ENCODE data around the gene TAS2R16. TPM values are rescaled to one million over a fixed set of nuclear protein-coding genes. Genes with fewer than 3 reads are reported as not detected.

The TAS2R16 gene
- total RNA-seq, 1 experiment from 2014 or later: not detected

GRCh38 chr7:123003539-123004126 is 8.1 kb upstream of the TAS2R16 start:
- ATAC-seq: no peak
- intact Hi-C loops (cut with micrococcal nuclease): no loop called here
- ChIA-PET POLR2A (ENCODE audit: unreplicated experiment) (no interaction called here), CTCF (no interaction called here)
- Histone ChIP-seq H3K27me3 (ENCODE audit: low read length) (no peaks in the 10 kb centered on the region), H3K36me3 (ENCODE audit: low read depth, low read length) (no peaks in the 10 kb centered on the region), H4K20me1 (ENCODE audit: low read length) (no peaks in the 10 kb centered on the region), H3K79me2 (ENCODE audit: low read length) (no peaks in the 10 kb centered on the region), H3K4me1 (ENCODE audit: insufficient read depth, low read length) (no peaks in the 10 kb centered on the region), H3K9ac (ENCODE audit: low read length) (no peak overlapping the region), H3K4me2 (ENCODE audit: low read length) (no peak overlapping the region), H3K27ac (ENCODE audit: low read length) (no peak overlapping the region), H3K9me2 (replicated peaks; ENCODE audit: low read length) (no peaks in the 10 kb centered on the region), H2AFZ (ENCODE audit: low read length) (no peak overlapping the region), H3K4me3 (ENCODE audit: low read length) (no peak overlapping the region), H3F3A (ENCODE audit: low read length, unreplicated experiment) (no peaks in the 10 kb centered on the region), H3K9me3 (ENCODE audit: low read length) (no peaks in the 10 kb centered on the region)
- BruUV-seq (replicated peaks): no TSS peak
- TF ChIP-seq EZH2phosphoT487 (IDR thresholded peaks at IDR 0.05; ENCODE audit: borderline replicate concordance, low read length) (no peak), CTCF (conservative IDR thresholded peaks at IDR 0.05; ENCODE audit: low read depth, low read length) (no peak), EZH2 (IDR thresholded peaks at IDR 0.05; ENCODE audit: low read length, unreplicated experiment) (no peak)
- no peak for DNase-seq

- H3K9me2 ChIP-seq (replicated peaks; ENCODE audit: low read length): no peaks in the 10 kb centered on the region
- ChIA-PET CTCF (no interaction called here), POLR2A (ENCODE audit: unreplicated experiment) (no interaction called here)
- H3F3A ChIP-seq (ENCODE audit: low read length, unreplicated experiment): no peaks in the 10 kb centered on the region
- H3K9me3 ChIP-seq (ENCODE audit: low read length): no peaks in the 10 kb centered on the region
- H3K79me2 ChIP-seq (ENCODE audit: low read length): no peaks in the 10 kb centered on the region
- no peaks in the 10 kb centered on the region for H4K20me1 ChIP-seq (ENCODE audit: low read length)
- no peaks in the 10 kb centered on the region for H3K27me3 ChIP-seq (ENCODE audit: low read length)
- no peak for ATAC-seq
- H3K27ac ChIP-seq (ENCODE audit: low read length): no peak overlapping the region
- no peaks in the 10 kb centered on the region for H3K36me3 ChIP-seq (ENCODE audit: low read depth, low read length)
- intact Hi-C loops (cut with micrococcal nuclease): no loop called here
- no peak for TF ChIP-seq EZH2 (IDR thresholded peaks at IDR 0.05; ENCODE audit: low read length, unreplicated experiment)
- TF ChIP-seq CTCF (conservative IDR thresholded peaks at IDR 0.05; ENCODE audit: low read depth, low read length): no peak
- no peak for TF ChIP-seq EZH2phosphoT487 (IDR thresholded peaks at IDR 0.05; ENCODE audit: borderline replicate concordance, low read length)
- no peak overlapping the region for H2AFZ ChIP-seq (ENCODE audit: low read length)
- no peak overlapping the region for H3K4me3 ChIP-seq (ENCODE audit: low read length)
- no peaks in the 10 kb centered on the region for H3K4me1 ChIP-seq (ENCODE audit: insufficient read depth, low read length)
- no peak overlapping the region for H3K9ac ChIP-seq (ENCODE audit: low read length)
- no peak overlapping the region for H3K4me2 ChIP-seq (ENCODE audit: low read length)
- DNase-seq: no peak
- no TSS peak for BruUV-seq (replicated peaks)
These were observed 5.9 kb downstream of the TAS2R16 start for GRCh38 chr7:122989577-122989976.

GRCh38 chr7:122989041-122989440 is 6.5 kb downstream of the TAS2R16 start:
- H3K27ac ChIP-seq (ENCODE audit: low read length): no peak overlapping the region
- no peak for ATAC-seq

More at GRCh38 chr7:122989041-122989440, 6.5 kb downstream of the TAS2R16 start:
- no peak overlapping the region for H3K4me3 ChIP-seq (ENCODE audit: low read length)
- H3K9ac ChIP-seq (ENCODE audit: low read length): no peak overlapping the region
- no peaks in the 10 kb centered on the region for H3K36me3 ChIP-seq (ENCODE audit: low read depth, low read length)
- no peaks in the 10 kb centered on the region for H3F3A ChIP-seq (ENCODE audit: low read length, unreplicated experiment)
- H3K27me3 ChIP-seq (ENCODE audit: low read length): no peaks in the 10 kb centered on the region
- ChIA-PET POLR2A (ENCODE audit: unreplicated experiment) (no interaction called here), CTCF (no interaction called here)
- H3K9me3 ChIP-seq (ENCODE audit: low read length): no peaks in the 10 kb centered on the region
- TF ChIP-seq EZH2 (IDR thresholded peaks at IDR 0.05; ENCODE audit: low read length, unreplicated experiment) (no peak), CTCF (conservative IDR thresholded peaks at IDR 0.05; ENCODE audit: low read depth, low read length) (no peak), EZH2phosphoT487 (IDR thresholded peaks at IDR 0.05; ENCODE audit: borderline replicate concordance, low read length) (no peak)
- no peak overlapping the region for H2AFZ ChIP-seq (ENCODE audit: low read length)
- no TSS peak for BruUV-seq (replicated peaks)
- no peaks in the 10 kb centered on the region for H3K4me1 ChIP-seq (ENCODE audit: insufficient read depth, low read length)
- no peak for DNase-seq
- no peaks in the 10 kb centered on the region for H3K79me2 ChIP-seq (ENCODE audit: low read length)
- intact Hi-C loops (cut with micrococcal nuclease): no loop called here
- no peaks in the 10 kb centered on the region for H4K20me1 ChIP-seq (ENCODE audit: low read length)
- H3K4me2 ChIP-seq (ENCODE audit: low read length): no peak overlapping the region
- no peaks in the 10 kb centered on the region for H3K9me2 ChIP-seq (replicated peaks; ENCODE audit: low read length)

Data from PC-3 (cell line).